ENCODE data around the gene KRTDAP. TPM values are rescaled to one million over a fixed set of nuclear protein-coding genes. Genes with fewer than 3 reads are reported as not detected.
A peak's percentile ranks its signal among the peaks of the same experiment; 100 is the strongest.

The KRTDAP gene
- total and polyA plus RNA-seq, 10 of the 15 experiments (the other 5 are each of a cell fraction or from before 2014, with no cell fraction given): 0.23 TPM; not detected in 9

DNA sequence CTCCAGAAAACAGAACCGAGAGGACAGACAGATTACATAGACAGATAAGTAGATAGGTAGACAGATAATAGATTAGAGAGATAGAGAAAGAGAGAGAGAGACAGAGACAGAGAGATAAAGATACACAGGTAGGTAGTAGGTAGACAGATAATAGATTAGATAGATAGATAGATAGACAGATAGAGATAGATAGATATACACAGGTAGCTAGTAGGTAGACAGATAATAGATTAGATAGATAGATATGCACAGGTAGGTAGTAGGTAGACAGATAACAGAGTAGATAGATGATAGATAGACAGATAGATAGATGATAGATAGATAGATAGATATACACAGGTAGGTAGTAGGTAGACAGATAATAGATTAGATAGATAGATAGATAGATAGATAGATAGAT lies 32.1 kb downstream of the KRTDAP start:
- Histone ChIP-seq H3K9me3 (replicated peaks; ENCODE audit: control insufficient read depth, insufficient read depth, low read length) (no peaks in the 10 kb centered on the region), H3K79me2 (ENCODE audit: control insufficient read depth, insufficient read depth, low read length) (no peaks in the 10 kb centered on the region), H3K27me3 (replicated peaks in 1 of 2; ENCODE audit: control insufficient read depth in 2 of 2, insufficient read depth in 2 of 2, low read length in 1 of 2) (no peaks in the 10 kb centered on the region), H3K36me3 (ENCODE audit: control insufficient read depth in 2 of 2, insufficient read depth in 2 of 2, low read length in 1 of 2) (no peaks in the 10 kb centered on the region), H3K27ac (ENCODE audit: control insufficient read depth, insufficient read depth) (peak overlapping the region; percentile 89), H3K9ac (ENCODE audit: control insufficient read depth, insufficient read depth, low read length) (no peak overlapping the region), H3K4me1 (ENCODE audit: control insufficient read depth, insufficient read depth, low read length) (peaks cover 67% of the 10 kb centered on the region), H3K4me3 (no peak overlapping the region), H3K4me2 (ENCODE audit: control insufficient read depth, insufficient read depth) (peak overlapping the region; percentile 76), H4K20me1 (ENCODE audit: control insufficient read depth, insufficient read depth) (no peaks in the 10 kb centered on the region), H2AFZ (ENCODE audit: control insufficient read depth, low read depth, low read length) (no peak overlapping the region)
- WGBS (ENCODE audit: insufficient coverage, insufficient replicate concordance, low lambda C conversion rate, missing lambda C conversion rate): 0% methylated on average over 1 of the region's 1 CpG
- in situ Hi-C loops (cut with MboI) (no loop called here), intact Hi-C loops (cut with micrococcal nuclease; ENCODE audit: unreplicated experiment) (loop anchor here (2.0 kb wide), 1 partner anchor 49 kb away; no protein-coding TSS in a partner anchor)
- DNase-seq (ENCODE audit: low read depth, low spot score): no peak
- TF ChIP-seq YBX1 (IDR thresholded peaks at IDR 0.05): peak; percentile 63; the same call in 1 of the 2 replicates
- no peak for TF ChIP-seq TCF12 (IDR thresholded peaks at IDR 0.05; ENCODE audit: low read depth, low read length)
- CTCF ChIA-PET: interaction anchor here (0.9 to 8.5 kb wide), 6 partner anchors 11 to 103 kb away, joined by 3 to 86 read pairs (median 6); no protein-coding TSS in a partner anchor
- BruUV-seq (replicated peaks): no TSS peak
- SMC1A ChIA-PET (ENCODE audit: uncharacterized antibody, unreplicated experiment): interaction anchor here (1.0 to 17.4 kb wide), 9 partner anchors 8 to 132 kb away, joined by 3 to 237 read pairs (median 42); partner anchors contain the start of genes CD22, FFAR2 and FFAR3
- ATAC-seq: no peak
- no peak for FAIRE-seq
- POLR2A ChIA-PET: interaction anchor here (0.5 to 3.4 kb wide), 11 partner anchors 10 to 248 kb away, joined by 3 to 21 read pairs (median 4); partner anchors contain the start of genes FFAR1 and FFAR2
- RAD21 ChIA-PET (ENCODE audit: unreplicated experiment): interaction anchor here (0.9 to 8.3 kb wide), 11 partner anchors 8 to 103 kb away, joined by 3 to 110 read pairs (median 10); partner anchors contain the start of gene FFAR3

DNA sequence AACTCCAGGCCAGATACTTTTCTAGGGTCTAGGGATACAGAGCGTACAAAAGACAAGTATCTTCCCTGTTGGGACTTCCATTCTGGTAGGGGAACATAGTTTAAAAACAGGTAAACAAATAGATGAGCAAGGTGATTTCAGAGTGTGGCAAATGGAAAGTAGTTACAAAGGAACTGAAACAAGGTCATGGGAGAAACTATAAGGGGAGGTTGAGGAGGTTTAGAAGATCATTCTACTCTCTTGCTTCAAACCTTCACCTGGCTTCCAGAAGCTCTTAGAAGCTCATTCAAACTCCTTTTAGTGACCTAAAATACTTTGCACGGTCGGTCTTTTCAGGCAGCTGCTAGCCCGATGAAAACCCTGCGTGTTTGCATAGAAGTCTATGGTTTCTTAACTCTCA lies 33.1 kb downstream of the KRTDAP start:
- Histone ChIP-seq H4K20me1 (ENCODE audit: control insufficient read depth, insufficient read depth) (no peaks in the 10 kb centered on the region), H3K9me3 (replicated peaks; ENCODE audit: control insufficient read depth, insufficient read depth, low read length) (no peaks in the 10 kb centered on the region), H2AFZ (ENCODE audit: control insufficient read depth, low read depth, low read length) (no peak overlapping the region), H3K4me2 (ENCODE audit: control insufficient read depth, insufficient read depth) (peak overlapping the region; percentile 76), H3K36me3 (ENCODE audit: control insufficient read depth in 2 of 2, insufficient read depth in 2 of 2, low read length in 1 of 2) (no peaks in the 10 kb centered on the region), H3K79me2 (ENCODE audit: control insufficient read depth, insufficient read depth, low read length) (no peaks in the 10 kb centered on the region), H3K27me3 (replicated peaks in 1 of 2; ENCODE audit: control insufficient read depth in 2 of 2, insufficient read depth in 2 of 2, low read length in 1 of 2) (no peaks in the 10 kb centered on the region), H3K4me3 (no peak overlapping the region), H3K9ac (ENCODE audit: control insufficient read depth, insufficient read depth, low read length) (peak overlapping the region; percentile 40; the same call in 1 of the 2 replicates), H3K4me1 (ENCODE audit: control insufficient read depth, insufficient read depth, low read length) (peaks cover 63% of the 10 kb centered on the region), H3K27ac (ENCODE audit: control insufficient read depth, insufficient read depth) (peak overlapping the region; percentile 89)
- RAD21 ChIA-PET (ENCODE audit: unreplicated experiment): interaction anchor here (0.9 to 8.3 kb wide), 10 partner anchors 9 to 137 kb away, joined by 3 to 110 read pairs (median 8); partner anchors contain the start of gene FFAR3
- POLR2A ChIA-PET: interaction anchor here (0.8 to 2.4 kb wide), 8 partner anchors 11 to 127 kb away, joined by 3 to 10 read pairs (median 4); no protein-coding TSS in a partner anchor
- DNase-seq (ENCODE audit: low read depth, low spot score): peak; percentile 68
- FAIRE-seq: peak; percentile 93
- SMC1A ChIA-PET (ENCODE audit: uncharacterized antibody, unreplicated experiment): interaction anchor here (0.9 to 17.4 kb wide), 11 partner anchors 6 to 131 kb away, joined by 3 to 237 read pairs (median 11); partner anchors contain the start of genes FFAR1 and FFAR2
- ATAC-seq: peak; percentile 37
- CTCF ChIA-PET: interaction anchor here (0.6 to 8.5 kb wide), 10 partner anchors 12 to 315 kb away, joined by 3 to 86 read pairs (median 3); no protein-coding TSS in a partner anchor
- BruUV-seq (replicated peaks): no TSS peak
- in situ Hi-C loops (cut with MboI) (no loop called here), intact Hi-C loops (cut with micrococcal nuclease; ENCODE audit: unreplicated experiment) (no loop called here)
- WGBS (ENCODE audit: insufficient coverage, insufficient replicate concordance, low lambda C conversion rate, missing lambda C conversion rate): 12% methylated on average over 5 of the region's 5 CpGs
- no peak for TF ChIP-seq CHD2 (IDR thresholded peaks at IDR 0.05; ENCODE audit: borderline replicate concordance, low read depth, low read length)
- TF ChIP-seq BMI1 (IDR thresholded peaks at IDR 0.05; ENCODE audit: borderline replicate concordance): no peak; the same call in 1 of the 2 replicates
- no peak for TF ChIP-seq ZNF384 (IDR thresholded peaks at IDR 0.05; ENCODE audit: borderline replicate concordance, low read depth, low read length)
- no peak for TF ChIP-seq MEF2A (IDR thresholded peaks at IDR 0.05; ENCODE audit: insufficient read depth, low read depth, low read length)
- TF ChIP-seq, protein P1, sequence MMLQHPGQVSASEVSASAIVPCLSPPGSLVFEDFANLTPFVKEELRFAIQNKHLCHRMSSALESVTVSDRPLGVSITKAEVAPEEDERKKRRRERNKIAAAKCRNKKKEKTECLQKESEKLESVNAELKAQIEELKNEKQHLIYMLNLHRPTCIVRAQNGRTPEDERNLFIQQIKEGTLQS (IDR thresholded peaks at IDR 0.05; ENCODE audit: borderline replicate concordance, extremely low read depth, low read depth, low read length): no peak
- TF ChIP-seq, protein P2, sequence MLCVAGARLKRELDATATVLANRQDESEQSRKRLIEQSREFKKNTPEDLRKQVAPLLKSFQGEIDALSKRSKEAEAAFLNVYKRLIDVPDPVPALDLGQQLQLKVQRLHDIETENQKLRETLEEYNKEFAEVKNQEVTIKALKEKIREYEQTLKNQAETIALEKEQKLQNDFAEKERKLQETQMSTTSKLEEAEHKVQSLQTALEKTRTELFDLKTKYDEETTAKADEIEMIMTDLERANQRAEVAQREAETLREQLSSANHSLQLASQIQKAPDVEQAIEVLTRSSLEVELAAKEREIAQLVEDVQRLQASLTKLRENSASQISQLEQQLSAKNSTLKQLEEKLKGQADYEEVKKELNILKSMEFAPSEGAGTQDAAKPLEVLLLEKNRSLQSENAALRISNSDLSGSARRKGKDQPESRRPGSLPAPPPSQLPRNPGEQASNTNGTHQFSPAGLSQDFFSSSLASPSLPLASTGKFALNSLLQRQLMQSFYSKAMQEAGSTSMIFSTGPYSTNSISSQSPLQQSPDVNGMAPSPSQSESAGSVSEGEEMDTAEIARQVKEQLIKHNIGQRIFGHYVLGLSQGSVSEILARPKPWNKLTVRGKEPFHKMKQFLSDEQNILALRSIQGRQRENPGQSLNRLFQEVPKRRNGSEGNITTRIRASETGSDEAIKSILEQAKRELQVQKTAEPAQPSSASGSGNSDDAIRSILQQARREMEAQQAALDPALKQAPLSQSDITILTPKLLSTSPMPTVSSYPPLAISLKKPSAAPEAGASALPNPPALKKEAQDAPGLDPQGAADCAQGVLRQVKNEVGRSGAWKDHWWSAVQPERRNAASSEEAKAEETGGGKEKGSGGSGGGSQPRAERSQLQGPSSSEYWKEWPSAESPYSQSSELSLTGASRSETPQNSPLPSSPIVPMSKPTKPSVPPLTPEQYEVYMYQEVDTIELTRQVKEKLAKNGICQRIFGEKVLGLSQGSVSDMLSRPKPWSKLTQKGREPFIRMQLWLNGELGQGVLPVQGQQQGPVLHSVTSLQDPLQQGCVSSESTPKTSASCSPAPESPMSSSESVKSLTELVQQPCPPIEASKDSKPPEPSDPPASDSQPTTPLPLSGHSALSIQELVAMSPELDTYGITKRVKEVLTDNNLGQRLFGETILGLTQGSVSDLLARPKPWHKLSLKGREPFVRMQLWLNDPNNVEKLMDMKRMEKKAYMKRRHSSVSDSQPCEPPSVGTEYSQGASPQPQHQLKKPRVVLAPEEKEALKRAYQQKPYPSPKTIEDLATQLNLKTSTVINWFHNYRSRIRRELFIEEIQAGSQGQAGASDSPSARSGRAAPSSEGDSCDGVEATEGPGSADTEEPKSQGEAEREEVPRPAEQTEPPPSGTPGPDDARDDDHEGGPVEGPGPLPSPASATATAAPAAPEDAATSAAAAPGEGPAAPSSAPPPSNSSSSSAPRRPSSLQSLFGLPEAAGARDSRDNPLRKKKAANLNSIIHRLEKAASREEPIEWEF (IDR thresholded peaks at IDR 0.05; ENCODE audit: insufficient replicate concordance, low read depth, low read length): no peak
- TF ChIP-seq SMC3 (IDR thresholded peaks at IDR 0.05; ENCODE audit: borderline replicate concordance, low read length): no peak
- no peak for TF ChIP-seq JUND (IDR thresholded peaks at IDR 0.05; ENCODE audit: low read depth, low read length)

Data from GM12878 (cell line).